K562 (cell line): ENCODE measurements around the gene ACOT13. TPM values are rescaled to one million over a fixed set of nuclear protein-coding genes. Genes with fewer than 3 reads are reported as not detected.
A peak's percentile ranks its signal among the peaks of the same experiment; 100 is the strongest.

ENCODE experiments used
- ATF2 ChIP-seq: sonication (generic); formaldehyde crosslinking; IDR thresholded peaks from 2 replicates; pipeline ENCODE4 v1.8.1; 2022; ENCODE audit warnings: missing genetic modification reagents
- CBX8 ChIP-seq: fragments of 200-600 bp; sonication (generic); IDR thresholded peaks from 2 replicates; pipeline ENCODE4 v1.6.1; 2012; ENCODE audit warnings: borderline replicate concordance, mixed run types, low read depth, mild to moderate bottlenecking, moderate library complexity, mixed read lengths, low read length, control low read depth, inconsistent platforms; ENCODE audit not compliant: poor library complexity, severe bottlenecking; ENCODE audit errors: extremely low read depth
- ETV1 ChIP-seq: fragments of 450-650 bp; conservative IDR thresholded peaks from 2 replicates; pipeline ENCODE4 v1.6.1; 2016; ENCODE audit warnings: missing genetic modification characterization, control low read depth, low read depth, missing compliant biosample characterization
- FOXM1 ChIP-seq, 2 experiments: fragments of 450-650 bp in 1 of 2; sonication (generic) in 1 of 2; formaldehyde crosslinking in 1 of 2; IDR thresholded peaks; 2 replicates each; pipeline versions ENCODE4 v1.6.1 to v1.9.0; 2017 to 2022; ENCODE audit warnings: low read depth in 2 of 2, mild to moderate bottlenecking in 2 of 2, missing genetic modification reagents in 1 of 2, moderate library complexity in 1 of 2
- GTF2B ChIP-seq: IDR thresholded peaks from 2 replicates; pipeline ENCODE4 v1.6.1; 2011; ENCODE audit not compliant: insufficient read length; ENCODE audit errors: extremely low read depth
- HDAC1 ChIP-seq, 2 experiments: fragments of 450-650 bp; IDR thresholded peaks; 2 replicates each; pipeline ENCODE4 v1.6.1; 2016 to 2017; ENCODE audit warnings: inconsistent platforms in 1 of 2, mild to moderate bottlenecking in 1 of 2, moderate library complexity in 1 of 2
- NFE2L1 ChIP-seq: fragments of 450-650 bp; IDR thresholded peaks from 2 replicates; pipeline ENCODE4 v1.6.1; 2016; ENCODE audit warnings: missing genetic modification characterization, low read depth, mild to moderate bottlenecking, missing compliant biosample characterization, moderate library complexity, borderline replicate concordance
- NFRKB ChIP-seq: fragments of 450-650 bp; IDR thresholded peaks from 2 replicates; pipeline ENCODE4 v1.6.1; 2016; ENCODE audit warnings: low read depth
- NFYB ChIP-seq: IDR thresholded peaks from 2 replicates; pipeline ENCODE4 v1.6.1; 2011; ENCODE audit warnings: mild to moderate bottlenecking, moderate library complexity; ENCODE audit not compliant: insufficient read length; ENCODE audit errors: extremely low read depth
- NR3C1 ChIP-seq: sonication (generic); formaldehyde crosslinking; IDR thresholded peaks from 2 replicates; pipeline ENCODE4 v1.8.1; 2022; ENCODE audit warnings: missing genetic modification reagents
- STAT6 ChIP-seq: sonication (generic); formaldehyde crosslinking; IDR thresholded peaks from 2 replicates; pipeline ENCODE4 v1.8.1; 2023; ENCODE audit warnings: mild to moderate bottlenecking, missing genetic modification reagents
- TEAD2 ChIP-seq: fragments of 450-650 bp; IDR thresholded peaks from 2 replicates; pipeline ENCODE4 v1.6.1; 2016; ENCODE audit warnings: missing genetic modification characterization, control low read depth, missing compliant biosample characterization
- ZBTB1 ChIP-seq: sonication (generic); formaldehyde crosslinking; IDR thresholded peaks from 2 replicates; pipeline ENCODE4 v1.8.1; 2023; ENCODE audit warnings: missing genetic modification reagents, low read depth, mild to moderate bottlenecking, borderline replicate concordance
- ZNF124 ChIP-seq: sonication (generic); formaldehyde crosslinking; IDR thresholded peaks from 2 replicates; pipeline ENCODE4 v1.8.1; 2022; ENCODE audit warnings: missing genetic modification reagents
- ZNF165 ChIP-seq: fragments of 250-450 bp; sonication (Bioruptor Pico); IDR thresholded peaks from 2 replicates; pipeline ENCODE4 v1.4.0; 2020; ENCODE audit warnings: borderline replicate concordance
- ZNF354B ChIP-seq: fragments of 250-450 bp; sonication (Bioruptor Pico); IDR thresholded peaks from 2 replicates; pipeline ENCODE4 v1.4.0; 2020
- ZNF57 ChIP-seq: fragments of 450-650 bp; formaldehyde crosslinking; IDR thresholded peaks from 2 replicates; pipeline ENCODE4 v1.4.0; 2020; ENCODE audit warnings: mild to moderate bottlenecking, moderate library complexity
- ZNF584 ChIP-seq: fragments of 200-800 bp; sonication (Bioruptor generic); IDR thresholded peaks from 2 replicates; pipeline ENCODE4 v1.6.1; 2016; ENCODE audit warnings: low read depth, mild to moderate bottlenecking, missing genetic modification characterization, missing compliant biosample characterization
- ZNF695 ChIP-seq: fragments of 450-650 bp; formaldehyde crosslinking; IDR thresholded peaks from 2 replicates; pipeline ENCODE4 v1.4.0; 2020; ENCODE audit warnings: mild to moderate bottlenecking, moderate library complexity
- ZNF696 ChIP-seq: fragments of 250-450 bp; sonication (Bioruptor Pico); conservative IDR thresholded peaks from 2 replicates; pipeline ENCODE4 v1.4.0; 2020; ENCODE audit warnings: mild to moderate bottlenecking, moderate library complexity
- polyA plus RNA-seq, 8 experiments: library from polyadenylated mRNA; depleted of rRNA in 4 of 8; stranded (reverse) in 5 of 8; unstranded in 3 of 8; fragments of >200 nt; fragmentation: Nextera tagmentation in 2 of 8; fragmentation: Illumina TruSeq in 1 of 8; extraction: Ambion mirVana in 2 of 8; extraction: Trizol in 1 of 8; gene quantifications; 2 replicates each; pipeline versions ENCODE4 v1.2.1 to v1.2.3, GENCODE V29; 2011 to 2014; ENCODE audit warnings: inconsistent platforms in 1 of 8, missing spikeins in 1 of 8
- total RNA-seq, 7 experiments: library from RNA; depleted of rRNA in 6 of 7; stranded (reverse); fragments of >200 nt in 6 of 7; fragmentation: Illumina TruSeq in 2 of 7; extraction: Trizol in 2 of 7; gene quantifications; 2 replicates each; pipeline versions ENCODE4 v1.2.1 to v1.2.3, GENCODE V29; 2011 to 2021; ENCODE audit warnings: low replicate concordance in 1 of 7
- TF ChIP-seq, protein P1 (sequence below): IDR thresholded peaks from 2 replicates; pipeline ENCODE4 v1.6.1; 2011; ENCODE audit warnings: borderline replicate concordance, low read depth, mild to moderate bottlenecking, moderate library complexity, low read length; ENCODE audit not compliant: insufficient read depth, poor library complexity, severe bottlenecking

Gene ACOT13
- total and polyA plus RNA-seq, 9 of the 15 experiments (the other 6 are each of a cell fraction or from before 2014, with no cell fraction given), result 14.1 to 129 (median 65.7) TPM

DNA sequence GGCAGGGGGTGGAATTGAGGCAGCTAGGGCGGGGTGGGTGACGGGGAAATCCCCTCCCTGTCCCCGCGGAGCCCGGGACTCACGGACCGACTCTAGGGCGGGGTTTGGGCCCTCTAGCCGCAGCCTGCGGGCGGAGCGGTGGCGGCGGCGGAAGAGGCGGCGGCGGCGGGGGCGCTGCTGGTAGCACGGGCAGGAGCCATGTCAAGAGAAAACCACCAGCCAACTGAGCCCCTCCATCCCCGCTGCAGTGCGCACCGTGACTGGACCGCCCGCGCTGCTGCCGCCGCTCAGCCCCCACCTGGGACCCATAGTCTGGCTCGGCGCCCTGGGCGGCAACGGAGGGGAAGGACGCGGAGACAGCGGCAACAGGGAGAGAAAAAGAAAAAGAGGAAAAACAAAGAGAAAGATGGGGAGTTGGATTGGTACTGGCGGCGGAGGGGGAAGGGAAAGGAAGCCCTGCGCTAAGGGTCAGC, 53.3 kb downstream of the ACOT13 start (continued):
- TF ChIP-seq, protein P1, sequence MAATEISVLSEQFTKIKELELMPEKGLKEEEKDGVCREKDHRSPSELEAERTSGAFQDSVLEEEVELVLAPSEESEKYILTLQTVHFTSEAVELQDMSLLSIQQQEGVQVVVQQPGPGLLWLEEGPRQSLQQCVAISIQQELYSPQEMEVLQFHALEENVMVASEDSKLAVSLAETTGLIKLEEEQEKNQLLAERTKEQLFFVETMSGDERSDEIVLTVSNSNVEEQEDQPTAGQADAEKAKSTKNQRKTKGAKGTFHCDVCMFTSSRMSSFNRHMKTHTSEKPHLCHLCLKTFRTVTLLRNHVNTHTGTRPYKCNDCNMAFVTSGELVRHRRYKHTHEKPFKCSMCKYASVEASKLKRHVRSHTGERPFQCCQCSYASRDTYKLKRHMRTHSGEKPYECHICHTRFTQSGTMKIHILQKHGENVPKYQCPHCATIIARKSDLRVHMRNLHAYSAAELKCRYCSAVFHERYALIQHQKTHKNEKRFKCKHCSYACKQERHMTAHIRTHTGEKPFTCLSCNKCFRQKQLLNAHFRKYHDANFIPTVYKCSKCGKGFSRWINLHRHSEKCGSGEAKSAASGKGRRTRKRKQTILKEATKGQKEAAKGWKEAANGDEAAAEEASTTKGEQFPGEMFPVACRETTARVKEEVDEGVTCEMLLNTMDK, result peak; percentile 34
- TF ChIP-seq ZNF584 (CRISPR knock-in tag) (0 out of 2 replicates have a peak, but pooled peaks have one; percentile 44), ZBTB1 (CRISPR knock-in tag) (peak; percentile 99), HDAC1 (IDR thresholded peaks at IDR 0.05) (peak in 1 of 2 experiments; percentile 68; a peak in 2 of 4 replicates), ZNF354B (CRISPR knock-in tag) (no peak), STAT6 (CRISPR knock-in tag) (no peak), ATF2 (CRISPR knock-in tag) (no peak), GTF2B (no peak), ZNF124 (CRISPR knock-in tag) (no peak), ZNF57 (CRISPR knock-in tag) (no peak), NFRKB (no peak), ZNF165 (CRISPR knock-in tag) (no peak), NFYB (no peak), TEAD2 (tag) (no peak), ZNF696 (CRISPR knock-in tag) (no peak), CBX8 (no peak), FOXM1 (IDR thresholded peaks at IDR 0.05; ENCODE audit: low read depth) (no peak), FOXM1 (CRISPR knock-in tag; IDR thresholded peaks at IDR 0.05; ENCODE audit: low read depth) (0 out of 2 replicates have a peak, but pooled peaks have one; percentile 24), NFE2L1 (tag) (no peak), ETV1 (tag) (no peak), ZNF695 (CRISPR knock-in tag) (no peak), NR3C1 (0 out of 2 replicates have a peak, but pooled peaks have one; percentile 44)
